Right lobe of liver (tissue), 4 donors: Measurements from ENCODE around the gene ATP4A.
"Not testable (repeated sequence)": the region's sequence is repeated elsewhere in the genome, so short reads cannot be mapped to it uniquely, and the experiment has no call there.

Experiments
- POLR2A ChIP-seq: fragments of 450-650 bp; IDR thresholded peaks from one replicate; pipeline ENCODE4 v1.6.1; 2017; ENCODE audit warnings: antibody characterized with exemption, mild to moderate bottlenecking
- TF ChIP-seq, protein P1 (sequence below), 4 donors: fragments of 200-600 bp in 3 of 4; fragments of 450-650 bp in 1 of 4; IDR thresholded peaks; one replicate each; pipeline versions ENCODE4 v1.5.1 to v1.8.0; 2016 to 2022; ENCODE audit warnings: antibody characterized with exemption in 4 of 4, mild to moderate bottlenecking in 2 of 4
- donor health status: DM: no; HTN: no; CAD: no.
- donor health status: DM: no; HTN: no; CAD: no.
- donor health status: DM: no; HTN: yes; CAD: no.

DNA sequence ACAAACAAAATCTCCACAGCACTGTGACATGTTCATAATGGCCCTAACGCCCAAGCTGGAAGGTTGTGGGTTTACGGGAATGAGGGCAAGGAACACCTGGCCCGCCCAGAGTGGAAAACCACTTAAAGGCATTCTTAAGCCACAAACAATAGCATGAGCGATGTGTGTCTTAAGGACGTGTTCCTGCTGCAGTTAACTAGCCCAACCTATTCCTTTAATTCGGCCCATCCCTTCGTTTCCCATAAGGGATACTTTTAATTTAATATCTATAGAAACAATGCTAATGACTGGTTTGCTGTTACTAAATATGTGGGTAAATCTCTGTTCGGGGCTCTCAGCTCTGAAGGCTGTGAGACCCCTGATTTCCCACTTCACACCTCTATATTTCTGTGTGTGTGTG is 43.7 kb upstream of the ATP4A start:
- TF ChIP-seq, protein P1, sequence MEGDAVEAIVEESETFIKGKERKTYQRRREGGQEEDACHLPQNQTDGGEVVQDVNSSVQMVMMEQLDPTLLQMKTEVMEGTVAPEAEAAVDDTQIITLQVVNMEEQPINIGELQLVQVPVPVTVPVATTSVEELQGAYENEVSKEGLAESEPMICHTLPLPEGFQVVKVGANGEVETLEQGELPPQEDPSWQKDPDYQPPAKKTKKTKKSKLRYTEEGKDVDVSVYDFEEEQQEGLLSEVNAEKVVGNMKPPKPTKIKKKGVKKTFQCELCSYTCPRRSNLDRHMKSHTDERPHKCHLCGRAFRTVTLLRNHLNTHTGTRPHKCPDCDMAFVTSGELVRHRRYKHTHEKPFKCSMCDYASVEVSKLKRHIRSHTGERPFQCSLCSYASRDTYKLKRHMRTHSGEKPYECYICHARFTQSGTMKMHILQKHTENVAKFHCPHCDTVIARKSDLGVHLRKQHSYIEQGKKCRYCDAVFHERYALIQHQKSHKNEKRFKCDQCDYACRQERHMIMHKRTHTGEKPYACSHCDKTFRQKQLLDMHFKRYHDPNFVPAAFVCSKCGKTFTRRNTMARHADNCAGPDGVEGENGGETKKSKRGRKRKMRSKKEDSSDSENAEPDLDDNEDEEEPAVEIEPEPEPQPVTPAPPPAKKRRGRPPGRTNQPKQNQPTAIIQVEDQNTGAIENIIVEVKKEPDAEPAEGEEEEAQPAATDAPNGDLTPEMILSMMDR (IDR thresholded peaks at IDR 0.05), result not testable (repeated sequence)
- not testable (repeated sequence) for TF ChIP-seq POLR2A
